Common myeloid progenitor, CD34-positive (primary cell): ENCODE results near the gene LIPC.

Experiments
- CTCF ChIA-PET: fragments of 350-600 bp; sonication (Branson Sonifier 250); formaldehyde crosslinking; loops from one replicate; lab custom pipeline; 2021; ENCODE audit warnings: antibody characterized with exemption; lab: Charles Lee
- POLR2A ChIA-PET: fragments of 350-600 bp; sonication (Branson Sonifier 250); formaldehyde crosslinking; loops from one replicate; lab custom pipeline; 2021; ENCODE audit warnings: antibody characterized with exemption; lab: Charles Lee
- DNase-seq, 3 donors: peaks; one replicate each; pipeline versions ENCODE4 v3.0.0 to v3.0.0-alpha.2; 2013
- H3K27ac ChIP-seq, 2 experiments: 1 replicate in 1 of 2; 2 replicates in 1 of 2; pipeline ENCODE4 v1.7.0; 2013; ENCODE audit warnings: inconsistent platforms in 2 of 2, low read length in 2 of 2, mild to moderate bottlenecking in 2 of 2, low read depth in 1 of 2, moderate library complexity in 1 of 2; ENCODE audit not compliant: severe bottlenecking in 2 of 2, insufficient read depth in 1 of 2, poor library complexity in 1 of 2
- H3K27me3 ChIP-seq, 5 experiments: replicated peaks in 2 of 5; 1 replicate in 3 of 5; 2 replicates in 2 of 5; pipeline versions ENCODE4 v1.6.1 to v1.7.0; 2013; ENCODE audit warnings: low read length in 4 of 5, mild to moderate bottlenecking in 2 of 5, moderate library complexity in 2 of 5, inconsistent platforms in 1 of 5; ENCODE audit not compliant: insufficient read depth in 5 of 5, control insufficient read depth in 4 of 5
- H3K36me3 ChIP-seq, 4 experiments: 1 replicate in 2 of 4; 2 replicates in 2 of 4; pipeline versions ENCODE4 v1.6.1 to v1.7.0; 2013; ENCODE audit warnings: low read length in 3 of 4, control low read depth in 1 of 4, mild to moderate bottlenecking in 1 of 4; ENCODE audit not compliant: control insufficient read depth in 4 of 4, insufficient read depth in 4 of 4
- H3K4me1 ChIP-seq, 4 experiments: 1 replicate in 3 of 4; 2 replicates in 1 of 4; pipeline versions ENCODE4 v1.6.1 to v1.7.1; 2013; ENCODE audit warnings: low read length in 3 of 4, mild to moderate bottlenecking in 3 of 4, control low read depth in 1 of 4, inconsistent platforms in 1 of 4, moderate library complexity in 1 of 4; ENCODE audit not compliant: control insufficient read depth in 4 of 4, insufficient read depth in 4 of 4; ENCODE audit errors: control extremely low read depth in 1 of 4
- H3K4me3 ChIP-seq, 7 experiments: 1 replicate in 4 of 7; 2 replicates in 3 of 7; pipeline versions ENCODE4 v1.5.1 to v1.7.0; 2013; ENCODE audit warnings: mild to moderate bottlenecking in 7 of 7, low read length in 6 of 7, moderate library complexity in 6 of 7, inconsistent platforms in 2 of 7, low read depth in 2 of 7, control low read depth in 1 of 7; ENCODE audit not compliant: insufficient read depth in 4 of 7, control insufficient read depth in 1 of 7; ENCODE audit errors: extremely low read depth in 1 of 7
- H3K9me3 ChIP-seq, 5 experiments: 1 replicate in 4 of 5; 2 replicates in 1 of 5; pipeline versions ENCODE4 v1.6.1 to v1.7.1; 2013; ENCODE audit warnings: low read length in 4 of 5, mild to moderate bottlenecking in 2 of 5, inconsistent platforms in 1 of 5, low read depth in 1 of 5, moderate library complexity in 1 of 5; ENCODE audit not compliant: control insufficient read depth in 4 of 5, insufficient read depth in 2 of 5; ENCODE audit errors: control extremely low read depth in 1 of 5
- WGBS: methylation state at CpG from one replicate; pipeline ENCODE4 v1.1.5; 2013; ENCODE audit not compliant: insufficient coverage; 5-methylcytosine and 5-hydroxymethylcytosine counted together

The LIPC gene

GRCh38 chr15:58413253-58413652 is 18.5 kb upstream of the LIPC start:
- DNase-seq = no peak
- ChIA-PET POLR2A (no interaction called here), CTCF (no interaction called here)
- Histone ChIP-seq H3K27ac (no peak overlapping the region), H3K27me3 (no peaks in the 10 kb centered on the region), H3K9me3 (no peaks in the 10 kb centered on the region), H3K36me3 (no peaks in the 10 kb centered on the region), H3K4me1 (peaks cover 0 to 2% (median 0%) of the 10 kb centered on the region in 4 experiments), H3K4me3 (no peak overlapping the region)
- 100% methylated on average over 3 of the region's 3 CpGs for WGBS

DNA sequence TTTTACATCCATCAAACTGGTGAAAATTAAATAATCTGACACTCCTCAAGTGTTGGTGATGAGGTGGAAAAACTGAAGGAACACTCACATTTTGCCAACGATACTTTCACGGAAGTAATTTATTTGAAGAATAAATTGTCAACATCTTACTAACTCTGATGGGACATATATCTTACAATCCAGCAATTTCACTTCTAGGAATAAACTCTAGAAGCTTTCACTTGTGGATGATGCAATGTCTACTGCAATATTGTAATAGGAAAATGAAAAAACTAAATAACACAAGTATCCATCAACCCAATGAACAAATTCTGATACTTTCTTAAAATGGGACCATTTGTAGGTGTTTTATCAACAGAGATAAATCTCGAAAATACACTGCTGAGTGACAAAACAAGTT is 16.2 kb upstream of the LIPC start:
- H3K27ac ChIP-seq = no peak overlapping the region

GRCh38 chr15:58416963-58417362 is 14.8 kb upstream of the LIPC start:
- no peaks in the 10 kb centered on the region for H3K4me1 ChIP-seq
- H3K4me3 ChIP-seq = no peak overlapping the region
- ChIA-PET CTCF (interaction anchor here (0.6 kb wide), 1 partner anchor 21 kb away, joined by 3 read pairs; no protein-coding TSS in a partner anchor), POLR2A (no interaction called here)
- no peaks in the 10 kb centered on the region for H3K27me3 ChIP-seq
- H3K9me3 ChIP-seq = no peaks in the 10 kb centered on the region
- no peak overlapping the region for H3K27ac ChIP-seq
- WGBS = 80% methylated on average over 1 of the region's 5 CpGs
- no peak for DNase-seq
- no peaks in the 10 kb centered on the region for H3K36me3 ChIP-seq

More for the DNA sequence above, 16.2 kb upstream of the LIPC start:
- POLR2A ChIA-PET = no interaction called here
- Histone ChIP-seq H3K4me1 (peaks cover 0 to 2% (median 0%) of the 10 kb centered on the region in 4 experiments), H3K36me3 (no peaks in the 10 kb centered on the region), H3K27me3 (no peaks in the 10 kb centered on the region), H3K4me3 (no peak overlapping the region), H3K9me3 (no peaks in the 10 kb centered on the region)
- WGBS = no CpG with 5 or more reads among the region's 3 CpGs
- CTCF ChIA-PET = no interaction called here
- DNase-seq = no peak

DNA sequence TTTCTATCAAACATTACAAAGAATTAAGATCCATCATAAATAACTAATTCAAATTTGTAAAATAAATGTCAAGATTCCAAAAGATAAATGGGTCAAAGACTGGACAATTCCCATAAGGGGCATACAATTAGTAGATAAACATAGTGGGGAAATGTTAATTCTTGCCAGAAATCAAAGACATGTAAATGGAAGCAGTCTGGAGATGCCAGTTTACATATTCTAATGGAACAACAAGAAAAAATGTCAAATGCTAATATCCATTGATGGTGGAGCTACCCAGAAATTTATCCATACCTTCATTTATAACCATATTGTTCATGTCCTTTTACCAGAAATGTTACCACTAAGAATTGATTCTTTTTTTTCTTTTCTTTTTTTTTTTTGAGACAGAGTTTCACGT is 13.7 kb upstream of the LIPC start:
- no peak for DNase-seq
- Histone ChIP-seq H3K36me3 (no peaks in the 10 kb centered on the region), H3K27me3 (no peaks in the 10 kb centered on the region), H3K27ac (no peak overlapping the region), H3K4me1 (no peaks in the 10 kb centered on the region), H3K4me3 (no peak overlapping the region), H3K9me3 (no peaks in the 10 kb centered on the region)
- ChIA-PET CTCF (interaction anchor here (1.0 kb wide), 1 partner anchor 15 kb away, joined by 3 read pairs; no protein-coding TSS in a partner anchor), POLR2A (no interaction called here)
- no CpG with 5 or more reads among the region's 1 CpG for WGBS

- H3K9me3 ChIP-seq = no peaks in the 10 kb centered on the region
- no peak overlapping the region for H3K4me3 ChIP-seq
- CTCF ChIA-PET = interaction anchor here (1.2 kb wide), 1 partner anchor 18 kb away, joined by 3 read pairs; no protein-coding TSS in a partner anchor
- no peak overlapping the region for H3K27ac ChIP-seq
- no peaks in the 10 kb centered on the region for H3K4me1 ChIP-seq
- WGBS = 96% methylated on average over 9 of the region's 11 CpGs
- DNase-seq = no peak
- no peaks in the 10 kb centered on the region for H3K27me3 ChIP-seq
- POLR2A ChIA-PET = no interaction called here
- no peaks in the 10 kb centered on the region for H3K36me3 ChIP-seq
These were observed 11.8 kb upstream of the LIPC start for GRCh38 chr15:58419803-58420524.

- H3K36me3 ChIP-seq = no peaks in the 10 kb centered on the region
- H3K4me1 ChIP-seq = no peaks in the 10 kb centered on the region
- H3K9me3 ChIP-seq = no peaks in the 10 kb centered on the region
- POLR2A ChIA-PET = no interaction called here
- WGBS = 66% methylated on average over 4 of the region's 5 CpGs
- no peak for DNase-seq
- CTCF ChIA-PET = interaction anchor here (0.7 kb wide), 1 partner anchor 115 kb away, joined by 3 read pairs; no protein-coding TSS in a partner anchor
- H3K27ac ChIP-seq = no peak overlapping the region
- no peak overlapping the region for H3K4me3 ChIP-seq
- H3K27me3 ChIP-seq = no peaks in the 10 kb centered on the region
These were observed 11.2 kb upstream of the LIPC start for GRCh38 chr15:58420579-58421043.

GRCh38 chr15:58423205-58423604 is 8.6 kb upstream of the LIPC start:
- ChIA-PET POLR2A (no interaction called here), CTCF (no interaction called here)
- DNase-seq = no peak
- WGBS = 91% methylated on average over 4 of the region's 6 CpGs
- H3K27me3 ChIP-seq = no peaks in the 10 kb centered on the region
- H3K36me3 ChIP-seq = no peaks in the 10 kb centered on the region
- no peaks in the 10 kb centered on the region for H3K4me1 ChIP-seq
- no peaks in the 10 kb centered on the region for H3K9me3 ChIP-seq
- H3K4me3 ChIP-seq = no peak overlapping the region
- no peak overlapping the region for H3K27ac ChIP-seq
